AG09309 (cell line): ENCODE results near the gene DHX29.

Source experiments
- DNase-seq: peaks from one replicate; pipeline ENCODE4 v3.0.0-alpha.2; 2010; ENCODE audit warnings: low read depth
- H3K4me3 ChIP-seq: 2 replicates; pipeline ENCODE4 v1.5.1; 2011; ENCODE audit warnings: mild to moderate bottlenecking, low read depth, low read length, moderate library complexity; ENCODE audit not compliant: control insufficient read depth
- CTCF ChIP-seq: IDR thresholded peaks from 2 replicates; pipeline ENCODE4 v1.5.1; 2011; ENCODE audit warnings: mild to moderate bottlenecking, low read depth, low read length, inconsistent platforms; ENCODE audit not compliant: insufficient read depth, control insufficient read depth; ENCODE audit errors: missing control alignments

The DHX29 gene

GRCh38 chr5:55276771-55277170 is 30.7 kb downstream of the DHX29 start:
- no peak overlapping the region for H3K4me3 ChIP-seq
- DNase-seq: peak; percentile 10
- TF ChIP-seq CTCF: no peak

- no peak for DNase-seq
- no peak for TF ChIP-seq CTCF
- H3K4me3 ChIP-seq: no peak overlapping the region
Observed at GRCh38 chr5:55258339-55258738, 49.2 kb downstream of the DHX29 start.

- TF ChIP-seq CTCF: no peak
- no peak for DNase-seq
- no peak overlapping the region for H3K4me3 ChIP-seq
Observed at GRCh38 chr5:55254802-55255201, 52.7 kb downstream of the DHX29 start.

- no peak for DNase-seq
- no peak for TF ChIP-seq CTCF
- no peak overlapping the region for H3K4me3 ChIP-seq
Observed at GRCh38 chr5:55250064-55250463, 57.4 kb downstream of the DHX29 start.

- DNase-seq: no peak
- no peak for TF ChIP-seq CTCF
- no peak overlapping the region for H3K4me3 ChIP-seq
Observed at GRCh38 chr5:55241746-55242145, 65.7 kb downstream of the DHX29 start.

GRCh38 chr5:55236800-55237199 is 70.7 kb downstream of the DHX29 start:
- no peak for TF ChIP-seq CTCF
- DNase-seq: no peak

GRCh38 chr5:55234121-55234700 is 73.3 kb downstream of the DHX29 start:
- H3K4me3 ChIP-seq: peak overlapping the region; percentile 53
- TF ChIP-seq CTCF: no peak
- DNase-seq: no peak

More at GRCh38 chr5:55236800-55237199, 70.7 kb downstream of the DHX29 start:
- H3K4me3 ChIP-seq: no peak overlapping the region
